HG03439 (cell line): ENCODE results near the gene UST.
A peak's percentile ranks its signal among the peaks of the same experiment; 100 is the strongest.
"Not testable (repeated sequence)": the region's sequence is repeated elsewhere in the genome, so short reads cannot be mapped to it uniquely, and the experiment has no call there.

Experiments used
- ATAC-seq: cut with Tn5 transposase; IDR thresholded peaks from one replicate; pipeline ENCODE4 v1.9.1; 2021; ENCODE audit warnings: mild to moderate bottlenecking, moderate library complexity; ENCODE audit not compliant: unreplicated experiment

Gene UST

GRCh38 chr6:149098700-149099276, 352.0 kb downstream of the UST start:
- no peak for ATAC-seq

GRCh38 chr6:149102324-149102723, 355.5 kb downstream of the UST start:
- no peak for ATAC-seq

GRCh38 chr6:149103950-149104349, 357.1 kb downstream of the UST start:
- not testable (repeated sequence) for ATAC-seq

GRCh38 chr6:149107520-149107919, 360.7 kb downstream of the UST start:
- ATAC-seq: no peak

GRCh38 chr6:149108038-149108748, 361.4 kb downstream of the UST start:
- ATAC-seq: no peak

- no peak for ATAC-seq
These were observed 361.9 kb downstream of the UST start for GRCh38 chr6:149108749-149109100.

GRCh38 chr6:149109397-149110070, 362.7 kb downstream of the UST start:
- no peak for ATAC-seq

GRCh38 chr6:149111556-149112115, 364.8 kb downstream of the UST start:
- ATAC-seq: no peak

- ATAC-seq: peak; percentile 45
These were observed 366.1 kb downstream of the UST start for GRCh38 chr6:149112976-149113375.

GRCh38 chr6:149114167-149114566, 367.3 kb downstream of the UST start:
- no peak for ATAC-seq

- ATAC-seq: no peak
These were observed 372.2 kb downstream of the UST start for GRCh38 chr6:149118737-149119653.

- ATAC-seq: no peak
These were observed 376.3 kb downstream of the UST start for GRCh38 chr6:149122850-149123821.

- no peak for ATAC-seq
These were observed 378.5 kb downstream of the UST start for GRCh38 chr6:149125309-149125708.
